Right ventricle myocardium inferior (tissue), 1 donor: ENCODE measurements around the gene SGPP1. TPM values are rescaled to one million over a fixed set of nuclear protein-coding genes. Genes with fewer than 3 reads are reported as not detected.
"Not testable (repeated sequence)": the region's sequence is repeated elsewhere in the genome, so short reads cannot be mapped to it uniquely, and the experiment has no call there.

ENCODE experiments used
- ATAC-seq: fragments of 200-7000 bp; cut with Tn5 transposase; one replicate; pipeline ENCODE4 v1.9.1; 2020; ENCODE audit warnings: mild to moderate bottlenecking, moderate library complexity
- DNase-seq: peaks from one replicate; pipeline ENCODE4 v3.0.0; 2021; ENCODE audit errors: missing footprints
- intact Hi-C: fragments of 100-400 bp; cut with DNase I; formaldehyde crosslinking; loops from one replicate; pipeline ENCODE4 v1.11.0; 2022
- total RNA-seq: library from RNA; stranded (reverse); fragmentation: NEBNext Ultra II Directional; extraction: Animal tissue kit (Norgen Biotek cat#: 25700); gene quantifications from one replicate; pipeline ENCODE4 v1.2.1, GENCODE V29; 2021
- donor health status: DM: no; HTN: yes; CAD: no; lungs with severe emphysema.

Gene SGPP1
- total RNA-seq, 1 donor from 2014 or later: 5.4 TPM

- ATAC-seq: no peak
- no peak for DNase-seq
- intact Hi-C loops: no loop called here
Measured at GRCh38 chr14:63735720-63736119, 7.9 kb upstream of the SGPP1 start.

DNA sequence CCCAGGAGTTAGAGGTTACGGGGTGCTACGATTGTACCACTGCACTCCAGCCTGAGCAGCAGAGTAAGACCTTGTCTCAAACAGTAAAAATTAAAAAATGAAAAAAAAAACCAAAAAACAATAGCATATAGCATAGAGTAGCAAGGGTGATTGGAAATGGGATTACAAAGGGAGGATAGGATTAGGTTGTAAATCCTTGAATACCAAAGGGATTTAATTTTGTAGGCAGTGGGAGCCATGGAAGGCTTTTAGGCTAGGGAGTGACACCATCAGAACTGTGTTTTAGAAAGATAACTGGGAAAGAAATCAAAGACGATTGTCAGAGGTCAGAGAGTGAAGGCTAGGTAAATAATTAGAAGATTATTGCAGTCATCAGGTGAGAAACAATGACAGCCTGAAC lies 2.8 kb upstream of the SGPP1 start:
- intact Hi-C loops: no loop called here
- no peak for DNase-seq
- no peak for ATAC-seq

- ATAC-seq: peak; percentile 75
- peak; percentile 77 for DNase-seq
- intact Hi-C loops: loop anchor here (5.0 kb wide), 1 partner anchor 85 kb away; the partner anchor contains the start of gene WDR89
Measured at GRCh38 chr14:63727231-63727735, 582 bp downstream of the SGPP1 start.

DNA sequence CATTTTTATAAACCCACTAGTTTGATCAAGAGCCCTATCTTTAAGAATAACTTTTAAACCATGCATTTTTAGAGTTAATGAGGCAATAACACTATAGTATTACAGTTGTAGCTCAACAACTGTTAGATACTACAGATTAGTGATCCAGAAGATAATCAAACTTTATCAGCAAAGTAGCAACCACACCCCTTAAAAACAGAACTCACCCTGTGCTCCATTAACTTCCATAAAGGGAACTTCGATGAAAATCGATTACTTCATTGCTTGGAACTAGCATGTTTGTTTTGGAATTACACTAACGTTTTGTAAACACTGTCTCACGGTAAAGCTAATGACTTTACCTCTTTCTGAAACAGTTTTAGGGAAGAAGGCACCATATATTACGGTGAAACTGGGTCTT lies 1.4 kb downstream of the SGPP1 start:
- ATAC-seq: no peak
- no peak for DNase-seq
- intact Hi-C loops: loop anchor here (5.0 kb wide), 1 partner anchor 84 kb away; the partner anchor contains the start of gene WDR89

- intact Hi-C loops: loop anchor here (5.0 kb wide), 1 partner anchor 84 kb away; the partner anchor contains the start of gene WDR89
- ATAC-seq (no peak), DNase-seq (no peak)
Measured at GRCh38 chr14:63725786-63726460, 1.9 kb downstream of the SGPP1 start.

GRCh38 chr14:63717702-63718101 lies 10.2 kb downstream of the SGPP1 start:
- ATAC-seq (no peak), DNase-seq (no peak)
- intact Hi-C loops: no loop called here

DNA sequence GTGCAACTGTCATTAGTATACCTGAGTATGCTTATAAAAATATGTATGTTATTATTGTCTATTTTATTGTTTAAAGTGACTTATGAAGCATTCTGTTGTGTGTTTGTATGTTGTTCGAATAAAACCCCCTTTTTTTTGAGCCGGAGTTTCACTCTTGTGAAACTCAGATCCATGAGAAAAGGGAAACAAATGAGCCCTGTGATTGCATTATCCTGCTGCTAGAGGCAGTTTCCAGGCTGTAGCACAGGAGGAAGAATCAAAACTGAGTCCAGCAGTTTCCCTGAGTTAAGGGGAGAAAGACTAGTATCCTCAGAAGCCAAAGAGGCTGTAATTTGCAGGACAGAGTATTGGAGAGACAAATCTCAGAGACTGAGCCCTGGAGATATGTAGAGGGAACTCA lies 12.5 kb downstream of the SGPP1 start:
- ATAC-seq (no peak), DNase-seq (no peak)
- intact Hi-C loops: no loop called here

DNA sequence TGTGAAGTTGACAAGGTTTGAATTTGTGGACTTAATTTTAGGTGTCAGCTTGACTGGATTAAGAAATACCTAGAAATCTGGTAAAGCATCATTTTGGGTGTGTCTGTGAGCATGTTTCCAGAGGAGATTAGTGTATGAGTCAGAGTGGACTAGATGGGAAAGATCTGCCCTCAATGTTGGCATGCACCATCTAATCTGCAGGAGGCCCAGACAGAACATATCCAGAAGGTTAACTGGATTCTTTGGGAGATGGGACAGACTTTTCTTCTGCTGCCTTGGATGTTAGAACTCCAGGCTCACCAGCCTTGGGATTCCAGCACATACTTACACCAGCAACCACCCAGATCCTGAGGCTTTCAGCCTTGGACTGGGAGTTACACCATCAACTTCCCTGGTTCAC lies 14.1 kb downstream of the SGPP1 start:
- intact Hi-C loops: no loop called here
- ATAC-seq (no peak), DNase-seq (no peak)

DNA sequence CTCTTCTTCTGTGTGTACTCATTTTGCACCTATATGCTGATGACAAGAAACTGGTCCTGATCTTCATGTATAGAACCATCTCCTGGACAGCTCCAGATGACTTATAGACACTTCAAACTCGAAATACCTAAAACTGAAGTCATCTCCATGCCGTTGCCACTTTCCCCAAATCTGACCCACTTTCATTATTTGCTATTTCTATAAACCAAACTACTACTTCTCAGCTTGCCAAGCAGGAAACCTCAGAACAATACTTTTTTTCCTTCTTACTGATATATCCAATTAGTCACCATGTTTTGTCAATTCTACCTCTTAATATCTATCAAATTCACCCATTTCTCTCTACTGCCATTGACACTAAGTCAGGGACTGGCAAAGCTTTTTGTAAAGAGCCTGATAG lies 14.8 kb downstream of the SGPP1 start:
- ATAC-seq (no peak), DNase-seq (no peak)
- intact Hi-C loops: no loop called here

DNA sequence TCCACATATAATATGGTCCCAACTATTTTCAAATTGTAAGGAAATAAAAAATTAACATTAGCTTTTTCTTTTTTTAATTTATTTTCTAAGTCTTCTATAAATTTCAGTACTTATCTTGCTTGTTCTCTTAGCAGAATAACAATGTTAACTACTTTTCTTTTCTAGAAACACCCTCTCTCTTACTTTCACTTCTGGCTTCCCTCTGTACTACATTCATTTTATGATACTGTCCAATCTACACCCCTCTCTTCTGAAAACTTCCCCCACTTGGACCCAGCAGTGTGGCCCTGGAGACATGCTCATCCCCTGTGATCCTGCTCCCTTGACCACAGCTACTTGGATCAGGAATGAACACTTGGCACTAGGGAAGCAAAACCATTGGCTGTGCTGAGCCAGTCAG lies 15.7 kb downstream of the SGPP1 start:
- no peak for DNase-seq
- ATAC-seq: no peak
- intact Hi-C loops: no loop called here

- ATAC-seq: no peak
- DNase-seq: no peak
- intact Hi-C loops: no loop called here
Measured at GRCh38 chr14:63710497-63710896, 17.4 kb downstream of the SGPP1 start.

- ATAC-seq: no peak
- DNase-seq: no peak
- intact Hi-C loops: no loop called here
Measured at GRCh38 chr14:63709589-63709988, 18.3 kb downstream of the SGPP1 start.

GRCh38 chr14:63707216-63707615 lies 20.6 kb downstream of the SGPP1 start:
- ATAC-seq (no peak), DNase-seq (no peak)
- intact Hi-C loops: no loop called here

DNA sequence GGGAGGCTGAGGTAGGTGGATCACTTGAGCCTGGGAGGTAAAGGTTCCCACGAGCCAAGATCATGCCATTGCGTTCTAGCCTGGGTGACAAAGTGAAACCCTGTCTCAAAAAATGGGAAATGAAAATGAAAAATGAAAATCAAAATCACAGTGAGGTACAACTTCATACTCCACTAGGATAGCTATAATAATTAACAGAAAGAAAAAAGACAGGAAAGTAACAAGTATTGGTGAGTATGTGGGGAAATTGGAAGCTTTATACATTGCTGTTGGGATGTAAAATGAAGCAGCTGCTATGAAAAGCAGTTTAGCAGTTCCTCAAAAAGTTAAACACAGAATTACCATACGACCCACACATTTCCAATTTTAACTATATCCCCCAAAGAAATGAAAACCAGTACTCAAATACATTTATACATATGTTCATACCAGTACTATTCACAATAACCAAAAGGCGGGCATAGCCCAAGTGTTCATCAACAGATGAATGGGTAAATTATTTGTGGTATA lies 22.2 kb downstream of the SGPP1 start:
- intact Hi-C loops: no loop called here
- no peak for ATAC-seq

GRCh38 chr14:63702530-63702929 lies 25.3 kb downstream of the SGPP1 start:
- DNase-seq, ATAC-seq, intact Hi-C loops: not testable (repeated sequence)

More for the DNA sequence above, 22.2 kb downstream of the SGPP1 start:
- no peak for DNase-seq

DNA sequence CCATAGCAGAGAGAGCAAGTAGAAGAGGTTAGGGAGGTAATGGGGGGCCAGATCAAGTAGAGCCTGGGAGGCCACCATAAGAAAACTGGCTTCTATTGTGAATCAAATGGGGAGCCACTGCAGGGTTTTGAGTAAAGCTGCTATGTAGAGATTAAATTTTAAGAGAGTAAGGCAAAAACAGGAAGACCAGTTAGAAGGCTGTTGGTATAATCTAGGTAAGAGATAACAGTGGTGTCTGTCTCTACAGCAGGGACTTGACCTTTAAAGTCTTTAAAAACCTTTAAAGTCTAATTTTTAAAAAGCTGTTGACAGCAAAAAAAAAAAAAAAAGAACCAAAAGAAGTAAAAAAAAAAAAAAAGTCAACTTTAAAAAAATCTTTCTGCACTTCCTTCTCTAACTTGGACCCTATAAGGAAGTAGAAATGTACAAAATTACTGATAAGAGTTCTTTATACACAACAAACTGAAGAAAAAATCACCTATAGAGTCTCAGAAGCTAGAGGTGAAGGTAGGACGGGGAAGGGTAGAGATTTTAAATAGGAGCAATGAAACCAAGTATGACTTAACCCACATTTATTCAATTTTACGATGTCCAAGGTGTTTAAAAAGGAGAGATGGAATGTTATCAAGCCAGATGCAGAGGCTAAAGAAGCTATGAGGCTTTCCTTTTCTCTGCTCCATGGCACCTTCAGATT lies 26.1 kb downstream of the SGPP1 start:
- intact Hi-C loops: no loop called here
- ATAC-seq: no peak
- no peak for DNase-seq

DNA sequence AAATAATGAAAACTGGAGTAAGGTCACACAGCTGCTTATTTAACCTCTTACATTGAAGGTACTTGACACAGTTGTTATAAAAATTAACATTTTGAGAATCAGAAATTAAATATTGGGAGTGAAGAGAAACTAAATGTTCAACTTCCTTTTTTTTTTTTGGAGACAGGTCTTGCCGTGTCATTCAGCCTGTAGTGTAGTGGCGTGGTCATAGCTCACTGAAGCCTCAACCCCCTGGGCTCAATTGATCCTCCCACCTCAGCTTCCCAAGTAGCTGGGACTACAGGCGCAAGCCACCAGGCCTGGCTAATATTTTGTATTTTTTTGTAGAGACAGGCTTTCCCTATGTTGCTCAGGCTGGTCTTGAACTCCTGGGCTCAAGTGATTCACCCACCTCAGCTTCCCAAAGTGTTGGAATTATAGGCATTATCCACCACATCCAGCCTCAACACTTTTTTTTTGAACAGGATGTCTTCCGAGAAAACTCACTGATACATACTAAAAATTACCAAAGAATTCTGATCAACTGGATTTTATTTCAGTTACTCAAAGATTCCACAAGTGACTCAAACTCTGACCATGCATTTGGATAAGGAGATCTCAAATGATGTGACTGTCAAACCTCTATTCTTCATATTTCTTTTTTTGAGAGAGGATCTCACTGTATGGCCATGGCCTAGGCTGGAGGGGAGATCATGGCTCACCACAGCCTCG lies 35.4 kb downstream of the SGPP1 start:
- no peak for ATAC-seq
- intact Hi-C loops: no loop called here

DNA sequence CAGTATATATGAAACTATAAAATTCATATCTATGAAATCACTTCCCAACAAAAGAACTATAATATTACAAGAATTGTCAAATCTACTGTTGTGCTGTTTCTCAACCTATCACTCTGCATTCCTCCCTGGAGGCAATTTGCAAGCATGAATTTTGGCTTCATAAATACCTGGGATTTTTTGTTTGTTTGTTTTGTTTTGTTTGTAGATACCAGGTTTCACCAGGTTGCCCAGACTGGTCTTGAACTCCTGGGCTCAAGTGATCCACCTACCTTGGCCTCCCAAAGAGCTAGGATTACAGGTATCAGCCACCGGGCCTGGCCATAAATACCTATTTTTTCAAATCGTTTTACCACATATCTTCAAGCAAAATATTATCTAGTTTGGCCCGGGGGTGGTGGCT lies 38.7 kb downstream of the SGPP1 start:
- intact Hi-C loops: no loop called here
- DNase-seq (no peak), ATAC-seq (no peak)

More for the DNA sequence above, 35.4 kb downstream of the SGPP1 start:
- no peak for DNase-seq

DNA sequence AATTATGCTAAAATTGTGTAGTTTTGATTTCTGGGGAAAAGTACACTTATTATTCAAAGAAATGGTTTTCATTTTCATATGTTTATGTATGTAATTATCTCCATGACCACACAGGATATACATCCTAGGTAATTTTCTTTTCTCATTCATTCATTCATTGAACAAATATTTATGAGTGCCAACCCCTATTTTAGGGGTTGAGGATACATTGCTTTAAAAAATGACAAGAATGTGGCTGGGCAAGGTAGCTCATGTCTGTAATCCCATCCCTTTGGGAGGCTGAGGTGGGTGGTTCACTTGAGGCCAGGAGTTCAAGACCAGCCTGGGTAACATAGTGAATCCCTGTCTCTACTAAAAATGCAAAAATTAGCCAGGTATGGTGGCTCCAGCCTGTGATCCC lies 40.9 kb downstream of the SGPP1 start:
- DNase-seq: no peak
- ATAC-seq: no peak
- intact Hi-C loops: no loop called here
